Effector memory CD4-positive, alpha-beta T cell (primary cell): ENCODE data around the gene DDX21.

Experiments
- DNase-seq, 3 donors: peaks; one replicate each; pipeline ENCODE4 v3.0.0-alpha.2; 2020
- H3K27ac ChIP-seq: 2 replicates; pipeline ENCODE4 v1.7.0; 2013; ENCODE audit warnings: mild to moderate bottlenecking, low read length, moderate library complexity; ENCODE audit not compliant: insufficient read depth, poor library complexity, severe bottlenecking
- H3K27me3 ChIP-seq: replicated peaks from 2 replicates; pipeline ENCODE4 v1.7.0; 2013; ENCODE audit warnings: mild to moderate bottlenecking, low read length; ENCODE audit not compliant: insufficient read depth, control insufficient read depth, poor library complexity, severe bottlenecking
- H3K36me3 ChIP-seq: 2 replicates; pipeline ENCODE4 v1.7.0; 2013; ENCODE audit warnings: mild to moderate bottlenecking, low read length, moderate library complexity; ENCODE audit not compliant: control insufficient read depth, insufficient read depth
- H3K4me1 ChIP-seq: 2 replicates; pipeline ENCODE4 v1.7.0; 2013; ENCODE audit warnings: low read length, mild to moderate bottlenecking; ENCODE audit not compliant: control insufficient read depth, insufficient read depth, poor library complexity, severe bottlenecking
- H3K4me3 ChIP-seq: 2 replicates; pipeline ENCODE4 v1.7.0; 2013; ENCODE audit warnings: low read length, low read depth, mild to moderate bottlenecking; ENCODE audit not compliant: insufficient read depth, poor library complexity, severe bottlenecking
- H3K9me3 ChIP-seq: 2 replicates; pipeline ENCODE4 v1.7.0; 2013; ENCODE audit warnings: mild to moderate bottlenecking, low read length, moderate library complexity; ENCODE audit not compliant: control insufficient read depth

The DDX21 gene

DNA sequence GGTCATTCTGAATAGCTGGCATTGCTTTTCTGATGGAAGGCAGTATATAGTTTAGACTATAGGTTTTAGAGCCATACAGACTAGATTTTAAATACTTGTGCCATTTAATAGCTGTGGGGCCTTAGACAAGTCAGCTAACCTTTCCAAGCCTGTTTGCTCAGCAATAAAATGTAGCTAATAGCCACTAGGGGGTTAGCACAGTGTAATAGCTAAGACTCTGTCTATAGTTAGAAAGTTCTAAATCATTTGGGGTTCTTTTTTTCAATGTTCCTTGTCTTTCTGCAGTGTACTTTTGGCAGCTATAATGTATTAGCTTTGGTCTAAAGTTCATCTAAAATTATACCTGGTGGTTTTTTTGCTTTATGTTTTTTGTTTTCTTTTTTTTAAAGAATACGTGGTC is 25.1 kb downstream of the DDX21 start:
- no peaks in the 10 kb centered on the region for H3K4me1 ChIP-seq
- H3K27me3 ChIP-seq, result no peaks in the 10 kb centered on the region
- H3K36me3 ChIP-seq, result peaks cover 75% of the 10 kb centered on the region
- no peaks in the 10 kb centered on the region for H3K9me3 ChIP-seq
- H3K27ac ChIP-seq, result no peak overlapping the region
- H3K4me3 ChIP-seq, result no peak overlapping the region
- DNase-seq, result no peak

GRCh38 chr10:68982389-68982788 is 26.4 kb downstream of the DDX21 start:
- peaks cover 64% of the 10 kb centered on the region for H3K36me3 ChIP-seq
- no peak overlapping the region for H3K27ac ChIP-seq
- H3K4me3 ChIP-seq, result no peak overlapping the region
- no peak for DNase-seq
- H3K27me3 ChIP-seq, result no peaks in the 10 kb centered on the region
- H3K4me1 ChIP-seq, result no peaks in the 10 kb centered on the region
- H3K9me3 ChIP-seq, result no peaks in the 10 kb centered on the region

DNA sequence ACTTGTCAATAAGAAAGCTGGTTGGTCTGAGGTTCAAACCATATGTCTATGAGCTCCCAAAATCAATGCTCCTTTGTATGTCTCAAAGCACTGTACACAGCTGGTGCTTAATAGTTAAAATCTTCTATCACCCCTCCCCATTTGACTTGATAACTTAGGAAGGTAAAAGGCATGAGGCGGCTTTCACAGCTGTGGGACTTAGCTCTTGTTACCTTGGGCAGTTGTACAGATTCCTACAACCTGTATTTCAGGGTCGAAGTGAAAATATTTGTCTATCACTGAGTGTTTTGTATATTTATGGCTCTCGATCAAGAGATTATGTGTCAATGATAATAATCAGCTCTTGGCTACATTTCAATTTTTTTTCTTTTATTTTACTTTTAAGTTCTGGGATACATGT is 31.6 kb downstream of the DDX21 start:
- Histone ChIP-seq H3K4me3 (no peak overlapping the region), H3K4me1 (peaks cover 17% of the 10 kb centered on the region), H3K36me3 (peaks cover 20% of the 10 kb centered on the region), H3K27me3 (no peaks in the 10 kb centered on the region), H3K9me3 (no peaks in the 10 kb centered on the region), H3K27ac (peak overlapping the region; percentile 81)
- no peak for DNase-seq

DNA sequence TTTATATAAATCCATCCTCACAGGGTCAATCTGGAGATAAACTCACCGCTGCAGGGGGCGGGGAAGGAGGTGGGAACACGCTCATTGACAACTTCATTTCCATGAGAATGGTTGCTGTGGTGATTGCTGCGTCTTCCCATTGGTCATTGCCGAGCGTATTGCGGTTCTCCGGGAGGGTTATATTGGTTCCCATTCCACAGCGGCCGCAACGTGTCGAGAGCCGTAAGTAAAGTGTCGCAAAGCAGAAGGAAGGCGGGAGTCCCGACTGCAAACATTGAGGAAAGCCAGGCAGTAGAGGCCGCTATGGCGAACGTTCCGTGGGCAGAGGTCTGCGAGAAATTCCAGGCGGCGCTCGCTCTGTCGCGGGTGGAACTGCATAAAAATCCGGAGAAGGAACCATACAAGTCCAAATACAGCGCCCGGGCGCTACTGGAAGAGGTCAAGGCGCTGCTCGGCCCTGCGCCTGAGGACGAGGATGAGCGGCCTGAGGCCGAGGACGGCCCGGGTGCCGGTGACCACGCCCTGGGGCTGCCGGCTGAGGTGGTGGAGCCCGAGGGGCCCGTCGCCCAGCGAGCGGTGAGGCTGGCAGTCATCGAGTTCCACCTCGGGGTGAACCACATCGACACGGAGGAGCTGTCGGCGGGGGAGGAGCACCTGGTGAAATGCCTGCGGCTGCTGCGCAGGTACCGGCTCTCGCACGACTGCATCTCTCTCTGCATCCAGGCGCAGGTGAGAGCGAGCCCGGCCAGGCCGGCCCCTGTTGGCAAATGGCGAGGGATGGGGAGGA is 32.8 kb downstream of the DDX21 start, which contains the start of gene KIFBP:
Gene KIFBP (plus strand): TSS at position 274 of the 787 bp plus-strand sequence. CDS start 30 bp downstream, at position 304.
- peak within 1 kb of the TSS; percentile 87 for H3K4me3 ChIP-seq

GRCh38 chr10:68989317-68989990 is 33.5 kb downstream of the DDX21 start:
- peaks cover 7% of the 10 kb centered on the region for H3K36me3 ChIP-seq
- H3K4me3 ChIP-seq, result peak overlapping the region; percentile 87
- peaks cover 20% of the 10 kb centered on the region for H3K4me1 ChIP-seq
- no peak for DNase-seq
- H3K27me3 ChIP-seq, result no peaks in the 10 kb centered on the region
- no peaks in the 10 kb centered on the region for H3K9me3 ChIP-seq
- H3K27ac ChIP-seq, result peak overlapping the region; percentile 81

More for the DNA sequence above, 32.8 kb downstream of the DDX21 start, which contains the start of gene KIFBP:
- H3K4me1 ChIP-seq, result peaks cover 20% of the 10 kb centered on the region
- peaks cover 11% of the 10 kb centered on the region for H3K36me3 ChIP-seq
- peak; percentile 74 to 81 (median 79) for DNase-seq
- peak within 1 kb of the TSS; percentile 81 for H3K27ac ChIP-seq
- H3K27me3 ChIP-seq, result no peaks in the 10 kb centered on the region
- no peaks in the 10 kb centered on the region for H3K9me3 ChIP-seq

- DNase-seq, result no peak
- Histone ChIP-seq H3K4me3 (no peak overlapping the region), H3K27me3 (no peaks in the 10 kb centered on the region), H3K27ac (no peak overlapping the region), H3K9me3 (no peaks in the 10 kb centered on the region), H3K4me1 (peaks cover 20% of the 10 kb centered on the region), H3K36me3 (no peaks in the 10 kb centered on the region)
Measured at GRCh38 chr10:68992636-68993440, 36.9 kb downstream of the DDX21 start.

DNA sequence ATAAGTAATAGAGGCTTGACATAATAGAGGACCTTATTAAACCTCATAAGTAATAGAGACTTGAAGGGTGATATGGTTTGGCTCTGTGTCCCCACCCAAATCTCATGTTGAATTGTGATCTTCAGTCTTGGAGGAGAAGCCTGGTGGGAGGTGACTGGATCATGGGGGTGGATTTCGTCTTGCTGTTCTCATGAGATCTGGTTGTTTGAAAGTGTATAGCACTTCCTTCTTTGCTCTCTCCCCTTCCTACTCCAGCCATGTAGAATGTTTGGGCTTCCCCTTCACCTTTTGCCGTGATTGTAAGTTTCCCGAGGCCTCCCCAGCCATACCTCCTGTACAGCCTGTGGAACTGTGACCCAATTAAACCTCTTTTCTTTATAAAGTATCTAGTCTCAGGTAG is 41.2 kb downstream of the DDX21 start:
- H3K4me3 ChIP-seq, result no peak overlapping the region
- no peaks in the 10 kb centered on the region for H3K27me3 ChIP-seq
- no peaks in the 10 kb centered on the region for H3K9me3 ChIP-seq
- H3K4me1 ChIP-seq, result peaks cover 3% of the 10 kb centered on the region
- no peak overlapping the region for H3K27ac ChIP-seq
- H3K36me3 ChIP-seq, result peaks cover 4% of the 10 kb centered on the region
- no peak for DNase-seq

DNA sequence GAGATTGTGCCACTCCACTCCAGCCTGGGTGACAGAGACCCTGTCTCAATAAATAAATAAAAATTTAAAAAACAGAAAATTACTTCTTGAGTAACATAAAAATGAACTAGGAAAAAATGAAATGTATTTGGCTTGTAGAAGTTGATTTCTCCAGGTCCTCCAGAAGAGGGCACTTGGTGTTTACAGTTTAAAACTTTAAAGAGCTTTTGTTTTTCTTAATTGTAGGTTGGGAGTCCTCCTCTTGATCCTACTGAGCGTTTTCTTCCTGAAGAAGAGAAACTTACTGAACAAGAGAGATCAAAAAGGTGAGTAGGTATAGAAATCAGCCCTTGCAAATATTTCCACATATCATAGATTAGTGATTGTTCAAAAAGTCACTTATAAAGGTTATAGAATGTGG is 48.9 kb downstream of the DDX21 start:
- DNase-seq, result no peak
- Histone ChIP-seq H3K4me3 (no peak overlapping the region), H3K27me3 (no peaks in the 10 kb centered on the region), H3K27ac (no peak overlapping the region), H3K9me3 (no peaks in the 10 kb centered on the region), H3K4me1 (no peaks in the 10 kb centered on the region), H3K36me3 (peaks cover 31% of the 10 kb centered on the region)

DNA sequence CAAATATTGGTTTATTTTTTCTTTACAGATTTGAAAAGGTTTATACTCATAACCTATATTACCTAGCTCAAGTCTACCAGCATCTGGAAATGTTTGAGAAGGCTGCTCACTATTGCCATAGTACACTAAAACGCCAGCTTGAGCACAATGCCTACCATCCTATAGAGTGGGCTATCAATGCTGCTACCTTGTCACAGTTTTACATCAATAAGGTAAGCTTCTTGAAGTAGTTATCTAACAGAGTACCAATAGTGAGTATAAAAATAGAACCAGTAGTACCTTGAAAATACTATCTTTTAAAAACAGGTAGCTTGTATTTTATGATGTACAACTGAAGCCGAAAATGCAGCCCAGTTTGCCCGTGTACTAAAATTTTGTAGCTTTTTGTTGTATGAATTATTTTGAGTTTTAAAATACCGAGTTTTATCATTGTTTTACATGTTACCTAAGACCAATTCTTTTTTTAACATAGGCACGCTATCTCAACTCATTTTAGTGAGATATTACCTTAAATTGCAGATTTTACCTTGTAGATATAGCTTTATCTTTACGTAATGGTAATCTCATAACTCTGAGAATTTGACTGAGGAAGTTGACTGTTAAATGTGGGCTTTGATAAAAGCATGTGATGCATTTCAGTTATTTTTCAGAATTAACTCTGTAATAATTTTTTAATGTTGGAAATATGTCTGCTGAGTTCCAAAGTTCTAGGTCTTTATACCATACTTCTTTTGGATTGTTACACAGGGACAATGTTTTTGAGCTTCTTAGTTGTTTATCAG is 49.9 kb downstream of the DDX21 start:
- Histone ChIP-seq H3K4me3 (no peak overlapping the region), H3K27me3 (no peaks in the 10 kb centered on the region), H3K4me1 (no peaks in the 10 kb centered on the region), H3K9me3 (no peaks in the 10 kb centered on the region), H3K36me3 (peaks cover 31% of the 10 kb centered on the region), H3K27ac (no peak overlapping the region)
- no peak for DNase-seq
